Measurements from ENCODE around the gene MRPL36.

MRPL36 gene

DNA sequence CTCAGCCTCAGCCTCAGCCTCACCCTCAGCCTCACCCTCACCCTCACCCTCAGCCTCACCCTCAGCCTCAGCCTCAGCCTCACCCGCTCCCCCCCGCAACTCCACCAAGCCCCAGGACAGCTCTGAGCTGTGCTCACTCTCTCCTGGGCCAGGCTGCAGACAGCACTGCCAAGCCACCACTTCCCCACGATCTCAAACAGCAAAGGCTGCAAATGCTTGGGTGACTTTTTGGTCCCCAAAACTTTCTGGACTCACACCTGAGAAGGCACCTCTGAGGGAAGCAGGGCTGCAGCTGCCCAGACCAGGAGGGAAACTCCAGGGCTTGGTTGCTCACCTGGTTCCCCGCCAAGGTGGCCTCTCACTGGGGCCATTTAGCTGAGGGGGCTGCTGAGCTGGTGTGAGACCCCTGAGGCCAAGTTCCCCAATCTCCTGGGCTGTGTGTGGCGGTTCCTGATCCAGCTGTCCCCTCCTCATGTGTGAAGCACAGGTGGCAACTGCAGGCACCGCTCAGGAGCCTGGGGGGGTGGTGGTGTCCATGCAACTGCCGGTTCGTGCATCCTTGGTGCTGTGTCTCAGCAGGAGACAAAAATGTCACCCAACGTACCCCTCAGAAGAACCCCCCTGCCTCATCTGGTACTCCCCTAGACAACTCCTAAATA is 17.8 kb downstream of the MRPL36 start:
- DNase-seq (ENCODE audit: low spot score) = no peak

DNA sequence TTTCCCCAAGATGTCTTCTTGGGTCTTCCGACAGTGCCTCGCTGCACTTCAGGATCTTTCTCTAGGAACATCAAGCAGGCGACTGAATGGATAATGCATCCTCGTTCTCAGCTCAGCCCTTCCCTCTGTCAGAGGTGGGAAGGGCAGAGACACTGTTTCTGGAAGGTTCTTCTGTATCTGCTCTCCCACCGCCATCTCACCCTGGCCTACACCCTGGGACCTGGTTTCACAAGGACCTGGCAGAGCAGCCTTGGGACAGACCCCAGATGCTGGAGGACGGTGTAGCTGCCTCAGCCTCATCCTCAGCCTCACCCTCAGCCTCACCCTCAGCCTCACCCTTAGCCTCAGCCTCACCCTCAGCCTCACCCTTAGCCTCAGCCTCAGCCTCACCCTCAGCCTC is 18.5 kb downstream of the MRPL36 start:
- DNase-seq (ENCODE audit: low spot score) = no peak

DNA sequence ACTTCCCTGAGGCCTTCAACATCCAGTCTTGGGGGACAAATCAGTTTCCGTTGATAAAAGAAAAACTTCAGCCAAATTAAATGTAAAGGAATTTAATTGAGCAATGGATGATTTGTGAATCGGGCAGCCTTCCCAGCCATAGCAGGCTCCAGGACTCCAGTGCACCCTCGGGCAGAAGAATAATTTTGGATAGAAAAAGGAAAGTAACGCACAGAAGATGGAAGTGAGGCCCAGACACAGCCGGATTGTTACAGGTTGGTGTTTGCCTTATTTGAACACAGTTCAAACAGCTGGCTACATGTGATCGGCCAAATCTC is 19.1 kb downstream of the MRPL36 start:
- no peak for DNase-seq (ENCODE audit: low spot score)

DNA sequence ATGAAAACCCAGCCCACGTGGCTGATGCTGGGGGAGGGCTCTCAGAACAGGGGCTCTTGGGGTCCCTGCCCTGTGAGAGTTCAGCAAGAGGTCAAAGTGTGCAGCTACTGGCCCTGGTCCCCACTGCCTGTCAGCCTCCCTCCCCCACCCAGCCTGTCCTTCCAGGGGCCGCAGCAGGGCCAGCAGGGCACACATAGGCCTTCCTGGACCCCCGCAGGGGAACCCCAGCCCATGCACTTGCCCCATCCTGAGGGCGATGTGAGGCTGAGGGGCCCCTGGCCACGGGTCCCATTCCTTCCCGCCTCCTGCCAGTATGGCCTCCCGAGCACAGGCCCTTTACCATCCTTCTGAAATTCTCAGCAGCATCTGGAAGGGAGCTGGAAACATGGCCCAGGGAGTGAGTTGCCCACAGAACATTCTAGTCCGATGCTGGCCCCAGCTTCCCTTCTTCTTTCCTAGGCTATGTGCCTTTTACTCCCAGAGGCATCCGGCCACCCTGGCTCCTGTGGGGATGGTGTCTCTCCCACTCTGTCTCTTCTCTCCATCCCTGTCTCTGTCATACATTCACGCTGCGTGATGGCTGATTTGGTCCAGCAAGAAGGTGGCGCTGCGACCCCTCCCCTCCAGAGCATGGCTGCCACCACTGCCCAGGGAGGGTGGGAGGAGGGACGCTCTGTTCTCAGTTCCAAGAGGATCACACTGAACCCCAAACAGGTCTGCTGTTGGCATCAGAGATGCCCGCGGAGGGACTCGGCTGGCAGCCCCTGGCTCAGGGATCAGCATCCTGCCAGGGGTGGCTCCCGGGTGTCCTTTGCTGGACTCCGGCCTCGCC is 19.6 kb downstream of the MRPL36 start:
- DNase-seq (ENCODE audit: low spot score) = no peak

DNA sequence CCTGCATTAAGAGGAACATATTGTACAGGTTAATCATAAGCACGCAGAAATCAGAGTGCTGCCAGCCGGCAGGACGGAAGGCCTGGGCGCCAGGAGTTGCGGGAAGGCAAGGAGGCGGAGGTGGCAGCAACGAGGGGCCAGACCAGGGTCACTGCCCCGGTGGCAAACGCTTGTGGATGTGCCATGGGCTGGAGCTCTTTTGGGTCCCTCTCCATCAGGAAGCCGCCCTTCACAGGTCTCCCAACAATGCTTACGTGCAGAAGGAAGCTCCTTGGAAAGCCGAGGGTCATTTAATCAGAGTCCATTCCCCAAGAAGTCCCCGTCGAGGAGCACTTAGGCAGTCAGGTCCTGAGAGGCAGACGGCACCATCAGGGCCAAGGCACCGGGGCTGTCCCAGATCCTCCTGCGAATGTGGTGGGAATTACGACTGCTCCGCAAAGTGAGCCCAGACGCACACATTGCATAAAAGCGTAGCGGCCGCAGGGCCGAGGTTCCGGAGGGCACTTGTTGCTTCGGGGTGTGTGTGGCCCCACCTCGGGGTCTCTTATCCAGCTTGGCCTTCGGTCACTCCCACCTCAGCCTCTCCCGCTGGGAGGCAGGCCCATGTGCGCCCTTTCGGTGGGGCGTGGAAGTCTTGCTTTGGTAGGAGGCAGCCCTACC is 20.5 kb downstream of the MRPL36 start:
- no peak for DNase-seq (ENCODE audit: low spot score)

DNA sequence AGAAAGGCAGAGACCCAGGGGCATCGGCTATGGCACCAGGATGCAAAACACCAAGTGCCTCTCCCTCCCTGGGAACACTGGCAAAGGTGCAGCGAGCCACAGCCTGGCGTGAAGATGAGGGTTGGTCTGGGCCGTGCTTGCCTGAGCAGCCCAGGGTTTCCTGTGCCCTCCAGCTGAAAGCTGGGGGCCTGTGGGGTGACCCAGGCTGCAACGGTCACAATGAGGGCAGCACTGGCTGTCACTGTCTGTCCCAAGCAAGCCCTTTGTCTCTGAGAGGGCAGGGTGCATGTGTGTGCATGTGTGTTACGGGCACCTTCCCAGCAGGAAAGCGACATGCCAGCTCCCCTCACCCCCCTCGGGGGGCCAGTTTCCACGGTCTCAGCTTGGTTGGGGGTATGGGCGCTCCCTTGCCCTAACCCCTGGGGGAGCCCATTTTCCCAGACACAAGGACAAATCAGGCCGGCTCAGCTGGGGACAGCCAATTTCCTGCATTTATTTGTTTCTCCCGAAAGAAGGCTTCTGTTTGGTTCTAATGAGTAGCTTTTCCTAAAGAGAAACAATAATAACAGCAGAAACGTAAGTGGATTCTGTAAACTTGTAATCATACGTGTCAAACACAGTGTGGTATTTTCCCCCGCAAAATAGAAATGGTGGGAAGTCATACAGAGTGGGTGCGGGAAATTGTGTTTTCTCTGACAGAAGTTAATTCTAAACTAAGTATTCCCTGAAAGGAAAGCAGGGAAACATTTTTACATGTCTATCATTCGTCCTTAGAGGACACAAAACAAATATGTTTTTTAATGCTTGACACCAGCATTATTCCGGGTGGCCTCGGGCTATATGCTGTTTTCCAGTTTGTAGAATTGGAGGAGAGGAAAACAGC is 21.3 kb downstream of the MRPL36 start:
- DNase-seq (ENCODE audit: low spot score) = no peak

DNA sequence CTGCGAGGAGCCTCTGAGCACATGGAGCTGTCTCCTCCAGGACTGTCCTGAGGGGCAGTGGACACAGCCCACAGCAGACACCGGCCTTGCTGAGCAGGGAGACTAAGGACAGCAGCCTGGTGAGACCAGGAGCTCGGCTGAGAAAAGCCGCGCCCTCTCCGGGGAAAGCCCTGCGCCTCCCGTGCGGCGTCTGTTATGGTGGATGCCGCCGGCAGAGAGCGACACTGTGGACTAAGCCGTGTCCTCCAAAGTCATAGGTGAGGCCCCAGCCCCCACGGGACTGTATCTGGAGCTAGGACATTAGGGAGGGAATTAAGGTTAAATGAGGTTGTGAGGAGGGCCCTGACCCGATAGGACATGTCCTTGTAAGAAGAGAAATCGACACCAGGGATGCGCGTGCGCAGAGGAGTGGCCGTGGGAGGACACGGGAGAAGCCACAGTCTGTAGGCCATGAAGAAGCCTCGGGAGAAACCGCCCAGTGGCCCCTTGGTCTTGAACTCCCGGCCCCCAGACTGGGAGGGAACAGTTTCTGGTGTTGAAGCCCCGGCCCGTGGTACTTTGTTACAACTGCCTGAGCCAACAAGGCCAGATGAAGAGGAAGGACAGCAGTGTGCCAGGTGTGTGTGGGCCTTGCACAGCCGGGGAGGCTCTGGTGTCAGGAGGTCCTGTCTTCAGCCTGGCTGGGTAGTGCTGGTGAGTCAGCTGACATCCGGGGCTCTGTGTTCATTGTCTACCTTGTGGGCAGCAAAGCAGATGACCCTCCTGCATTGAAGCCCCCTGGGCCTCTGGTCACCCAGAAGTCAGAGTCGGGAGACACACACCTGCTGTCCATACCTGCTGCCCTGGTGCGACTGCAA is 22.1 kb downstream of the MRPL36 start:
- DNase-seq (ENCODE audit: low spot score) = no peak

DNA sequence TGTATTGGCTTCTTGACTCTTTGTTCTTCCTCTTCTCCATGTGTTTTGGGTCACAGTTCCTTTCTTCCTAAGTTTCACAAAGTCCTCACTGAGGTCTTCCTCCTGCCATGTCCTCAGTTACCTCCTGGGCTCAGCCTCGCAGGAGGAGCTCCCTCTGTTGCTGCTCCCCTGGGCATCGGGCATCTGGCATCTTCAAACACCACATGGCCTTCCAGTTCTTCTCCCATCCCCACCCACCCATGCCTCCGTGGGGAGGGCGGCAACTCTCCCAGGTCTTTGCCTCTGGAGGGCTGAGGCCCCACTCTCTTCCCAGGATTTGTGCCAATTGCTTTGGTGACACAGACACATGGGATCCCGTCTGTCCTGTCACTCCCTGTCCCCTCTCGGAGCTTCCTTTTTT is 22.8 kb downstream of the MRPL36 start:
- no peak for DNase-seq (ENCODE audit: low spot score)

DNA sequence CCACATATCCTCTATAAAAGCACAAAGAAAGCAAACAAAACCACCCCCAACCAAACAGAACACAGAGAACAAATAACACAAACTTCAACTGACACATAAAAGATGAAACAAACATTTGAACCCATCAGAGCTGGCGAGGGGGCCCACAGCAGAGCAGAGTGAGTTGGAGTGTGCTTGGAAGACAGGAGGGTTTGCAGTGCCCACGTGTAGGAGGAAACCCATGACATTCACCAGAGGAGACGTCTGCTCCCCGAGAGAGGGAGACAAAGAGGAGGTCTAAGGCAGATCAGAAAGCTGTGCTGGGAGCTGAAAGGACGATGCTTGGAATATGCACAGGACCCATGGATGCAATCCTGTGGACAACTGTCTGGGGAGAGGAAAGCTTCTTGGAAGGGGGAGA is 27.0 kb downstream of the MRPL36 start:
- DNase-seq (ENCODE audit: low spot score) = peak; percentile 56

DNA sequence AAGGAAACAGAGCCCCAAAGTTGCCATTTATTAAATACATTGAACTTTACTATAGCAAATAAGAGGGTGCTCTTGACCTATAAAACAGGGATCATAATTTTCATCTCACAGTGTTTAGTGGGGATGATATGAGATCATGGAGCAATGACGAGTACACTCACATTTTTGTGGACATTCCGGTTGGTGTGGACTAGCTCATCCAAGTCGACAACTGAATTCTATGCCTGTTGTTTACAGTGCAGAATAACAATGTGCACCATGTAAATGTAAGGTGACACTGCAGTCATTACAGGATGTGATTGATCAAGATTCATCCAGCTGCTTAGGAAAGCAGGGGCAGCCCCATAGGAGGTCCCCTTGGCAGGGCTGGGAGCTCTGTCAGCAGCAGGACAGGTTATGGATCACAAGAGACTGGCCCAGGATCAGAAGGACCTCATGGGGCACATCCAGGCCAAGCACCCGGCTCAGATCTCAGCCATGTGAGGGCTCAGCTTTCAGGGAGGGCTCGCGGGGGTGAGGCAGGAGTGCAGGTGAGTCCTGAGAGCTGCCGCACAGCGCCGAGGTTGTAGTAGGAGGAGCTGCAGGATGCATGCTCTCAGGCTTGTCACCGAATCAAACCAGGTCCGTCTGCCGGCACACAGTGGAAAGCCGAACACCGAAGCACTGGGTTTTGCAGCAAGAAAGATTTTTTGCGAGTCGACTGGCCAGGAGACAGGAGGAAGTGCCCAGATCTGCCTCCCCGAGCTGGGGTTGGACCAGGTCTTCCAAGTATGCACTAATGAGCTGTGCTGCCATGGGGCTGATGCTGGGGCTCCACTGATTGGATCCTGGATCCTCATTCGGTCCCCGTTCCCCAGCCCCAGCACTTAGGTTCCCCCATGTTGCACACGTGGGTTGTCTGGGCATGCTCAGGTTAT is 28.2 kb downstream of the MRPL36 start:
- DNase-seq (ENCODE audit: low spot score) = no peak

DNA sequence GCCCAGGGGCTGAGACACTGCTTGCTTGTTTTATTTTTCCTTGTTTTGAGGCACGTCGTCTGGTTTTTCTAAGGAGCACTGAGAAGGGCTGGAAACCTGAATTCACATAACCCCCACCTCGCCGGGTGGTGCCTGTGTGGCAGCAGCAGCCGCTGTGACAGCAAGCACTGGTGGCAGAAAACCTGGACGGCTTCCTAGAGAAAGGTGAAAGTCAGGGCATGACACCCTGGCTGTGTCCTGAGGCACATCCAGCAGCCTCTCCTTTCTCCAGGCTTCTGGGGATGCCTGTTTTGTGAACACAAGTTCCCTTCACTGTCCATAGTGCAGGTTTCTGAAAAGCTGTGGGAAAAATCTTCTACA is 29.2 kb downstream of the MRPL36 start:
- no peak for DNase-seq (ENCODE audit: low spot score)

DNA sequence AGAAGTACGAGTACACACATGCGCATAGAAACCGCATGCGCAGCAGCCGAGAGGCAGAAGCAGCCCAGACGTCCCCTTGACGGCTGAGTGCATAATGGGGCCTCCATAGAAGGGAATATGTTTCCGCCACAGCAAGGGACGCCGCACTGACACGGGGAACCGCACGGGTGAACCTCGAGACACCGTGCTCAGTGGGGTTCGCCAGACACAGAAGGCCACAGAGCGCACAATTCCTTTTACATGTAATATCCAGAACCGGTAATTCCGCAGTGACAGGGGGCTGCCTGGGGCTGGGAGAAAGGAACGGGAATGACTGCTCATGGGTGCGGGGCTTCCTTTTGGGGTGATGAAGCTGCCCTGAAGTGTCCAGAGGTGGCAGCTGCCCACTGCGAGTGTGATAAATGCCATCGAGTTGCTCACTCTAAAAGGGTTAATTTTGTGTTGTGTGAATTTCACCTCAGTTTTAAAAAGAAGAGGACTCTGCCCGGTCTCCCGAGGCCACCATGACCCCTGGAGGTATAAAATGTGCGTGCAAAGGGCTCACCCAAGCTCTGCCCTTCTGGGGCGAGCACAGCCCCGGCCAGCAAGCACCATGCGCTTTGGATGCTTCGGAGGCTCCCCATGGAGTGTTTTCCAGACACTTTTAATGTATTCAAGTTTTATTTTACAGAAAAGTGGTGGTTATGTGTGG is 29.7 kb downstream of the MRPL36 start:
- no peak for DNase-seq (ENCODE audit: low spot score)

DNA sequence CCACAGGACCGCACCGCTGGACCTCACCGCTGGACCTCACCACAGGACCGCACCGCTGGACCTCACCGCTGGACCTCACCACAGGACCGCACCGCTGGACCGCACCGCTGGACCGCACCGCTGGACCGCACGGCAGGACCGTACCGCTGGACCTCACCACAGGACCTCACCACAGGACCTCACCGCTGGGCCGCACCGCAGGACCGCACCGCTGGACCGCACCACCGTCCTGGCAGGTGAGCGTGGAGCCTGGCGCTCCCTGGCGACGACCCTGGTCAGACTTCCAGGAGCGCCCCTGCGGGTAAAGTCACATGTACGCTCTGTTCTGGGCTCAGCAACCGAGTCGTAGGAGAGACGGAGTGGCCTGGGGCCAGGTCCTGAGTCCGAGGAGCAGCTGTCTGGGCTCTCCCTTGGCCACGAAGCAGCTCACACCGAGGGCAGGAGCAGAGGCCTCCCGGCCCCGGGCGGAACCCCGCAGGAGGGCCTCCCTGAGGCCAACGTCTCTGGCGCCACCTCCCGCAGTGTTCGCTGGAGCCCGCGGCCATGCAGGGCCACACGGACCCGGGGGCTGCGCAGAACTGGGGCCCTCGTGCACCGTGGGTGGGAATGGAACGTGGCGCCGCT is 30.5 kb downstream of the MRPL36 start:
- DNase-seq (ENCODE audit: low spot score) = no peak

DNA sequence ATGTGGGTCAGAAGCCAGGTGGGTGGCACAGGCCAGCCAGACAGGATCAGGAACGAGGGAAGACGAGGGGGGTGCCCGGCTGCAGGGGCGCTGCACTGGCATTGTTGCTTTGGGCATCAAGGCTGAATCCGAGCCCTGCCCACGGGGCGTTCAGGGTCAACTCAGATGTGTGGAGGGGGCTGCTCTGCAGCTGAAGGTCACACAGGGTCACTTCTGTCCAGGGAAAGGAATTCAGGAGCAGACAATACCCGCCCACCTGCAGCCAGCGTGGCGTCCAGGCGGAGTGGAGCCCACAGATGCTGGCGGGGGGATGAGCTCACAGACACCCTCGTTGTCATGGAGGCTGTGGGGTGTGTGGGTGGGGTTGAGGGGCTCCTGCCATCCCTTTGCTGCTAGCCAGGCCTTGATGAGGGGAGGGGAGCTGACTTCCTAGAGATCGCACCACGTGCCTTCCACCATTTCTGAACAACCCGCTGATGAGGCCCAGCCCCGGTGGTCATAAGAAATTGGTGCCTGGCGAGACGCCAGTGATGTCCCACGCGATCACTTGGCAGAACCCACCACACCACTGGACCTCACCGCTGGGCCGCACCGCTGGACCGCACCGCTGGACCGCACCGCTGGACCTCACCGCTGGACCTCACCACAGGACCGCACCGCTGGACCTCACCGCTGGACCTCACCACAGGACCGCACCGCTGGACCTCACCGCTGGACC is 31.2 kb downstream of the MRPL36 start:
- no peak for DNase-seq (ENCODE audit: low spot score)

DNA sequence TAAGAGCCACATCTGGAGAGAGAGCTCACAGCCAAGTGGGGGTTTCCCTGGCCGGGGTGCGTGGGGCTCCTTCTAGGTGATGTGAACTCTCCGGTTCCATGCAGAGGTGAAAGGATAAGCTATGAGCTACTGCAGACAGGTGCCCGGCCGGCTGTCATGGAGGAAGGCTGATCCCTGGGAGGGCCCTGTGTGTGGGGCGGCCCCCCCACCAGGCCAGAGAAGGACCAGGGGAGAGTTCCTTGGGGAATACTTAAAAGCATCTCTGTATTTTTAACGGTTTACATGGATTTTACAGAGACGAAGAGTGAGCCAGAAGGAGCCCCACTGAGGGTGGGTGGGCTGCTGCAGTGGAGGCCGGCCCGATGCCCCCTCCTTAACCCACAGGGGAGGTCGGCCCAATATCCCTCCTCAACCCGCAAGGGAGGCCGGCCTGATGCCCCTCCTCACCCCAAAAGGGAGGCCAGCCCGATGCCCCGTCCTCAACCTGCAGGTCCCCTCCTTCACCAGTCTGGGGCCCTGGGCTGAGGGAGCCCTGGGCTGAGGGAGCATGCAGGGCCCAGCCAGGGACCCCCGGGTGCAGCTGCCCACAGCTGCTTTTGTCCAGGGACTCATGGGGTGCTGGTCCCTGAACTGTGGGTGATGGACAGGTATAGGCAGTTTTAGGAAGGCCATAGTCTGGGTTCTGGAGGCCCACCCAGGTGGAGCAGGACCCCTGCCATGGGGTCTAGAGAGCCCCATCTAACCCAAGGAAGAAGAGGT is 31.9 kb downstream of the MRPL36 start:
- DNase-seq (ENCODE audit: low spot score) = no peak

DNA sequence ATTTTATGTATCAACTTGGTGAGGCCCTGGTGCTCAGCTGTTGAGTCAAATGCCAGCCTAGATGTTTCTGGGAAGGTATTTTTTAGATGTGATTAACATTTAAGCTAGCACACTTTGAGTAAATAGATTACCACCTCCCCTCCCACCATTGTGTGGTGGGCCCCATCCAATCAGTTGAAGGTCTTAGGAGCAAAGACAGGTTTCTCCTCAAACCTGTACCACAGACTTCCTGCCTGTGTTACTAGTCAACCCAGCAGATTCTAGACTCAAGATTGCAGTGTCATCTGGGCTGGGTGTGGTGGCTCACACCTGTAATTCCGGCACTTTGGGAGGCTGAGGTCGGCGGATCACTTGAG is 33.8 kb downstream of the MRPL36 start:
- DNase-seq (ENCODE audit: low spot score) = no peak

DNA sequence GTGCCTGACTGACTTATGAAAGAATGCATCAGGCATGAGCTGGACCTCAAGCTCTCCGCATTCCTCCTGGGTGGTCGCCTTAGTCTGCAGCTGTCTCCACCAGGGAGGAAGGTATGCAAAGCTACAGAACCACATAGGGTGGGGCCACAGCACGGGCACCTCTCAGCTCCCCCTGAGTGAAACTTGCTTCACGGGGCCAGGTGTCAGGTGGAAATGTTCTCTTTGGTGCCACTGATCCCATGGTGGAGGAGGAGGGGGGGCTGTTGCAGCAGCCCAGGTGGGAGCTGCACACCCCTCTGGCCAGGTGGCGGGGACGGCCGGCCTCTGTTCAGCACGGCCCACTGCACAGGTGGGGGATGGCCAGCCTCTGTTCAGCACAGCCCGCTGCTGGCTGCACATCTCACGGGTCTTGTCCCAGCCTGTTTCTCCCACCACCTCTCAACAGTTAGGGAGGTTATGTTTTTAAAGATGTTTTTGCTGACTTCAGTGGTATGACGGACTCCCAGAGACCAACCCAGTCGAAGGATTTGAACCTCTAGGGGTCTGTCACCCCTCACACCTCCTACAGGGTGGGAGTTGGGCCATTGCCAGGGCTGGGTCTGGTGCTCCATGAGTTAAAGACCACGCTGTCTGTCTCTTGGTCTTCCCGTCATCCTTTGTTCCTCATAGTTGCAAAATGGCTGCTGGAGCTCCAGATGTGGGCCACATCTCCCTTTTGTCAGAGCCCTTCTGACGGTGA is 34.3 kb downstream of the MRPL36 start:
- DNase-seq (ENCODE audit: low spot score) = no peak

All from RKO (cell line).